LNCAP (cell line): ENCODE measurements around the gene CCRL2.

Experiments
- CTCF ChIP-seq: fragments of 450-650 bp; IDR thresholded peaks from 2 replicates; pipeline ENCODE4 v1.5.1; 2017; ENCODE audit warnings: mild to moderate bottlenecking

CCRL2 gene

DNA sequence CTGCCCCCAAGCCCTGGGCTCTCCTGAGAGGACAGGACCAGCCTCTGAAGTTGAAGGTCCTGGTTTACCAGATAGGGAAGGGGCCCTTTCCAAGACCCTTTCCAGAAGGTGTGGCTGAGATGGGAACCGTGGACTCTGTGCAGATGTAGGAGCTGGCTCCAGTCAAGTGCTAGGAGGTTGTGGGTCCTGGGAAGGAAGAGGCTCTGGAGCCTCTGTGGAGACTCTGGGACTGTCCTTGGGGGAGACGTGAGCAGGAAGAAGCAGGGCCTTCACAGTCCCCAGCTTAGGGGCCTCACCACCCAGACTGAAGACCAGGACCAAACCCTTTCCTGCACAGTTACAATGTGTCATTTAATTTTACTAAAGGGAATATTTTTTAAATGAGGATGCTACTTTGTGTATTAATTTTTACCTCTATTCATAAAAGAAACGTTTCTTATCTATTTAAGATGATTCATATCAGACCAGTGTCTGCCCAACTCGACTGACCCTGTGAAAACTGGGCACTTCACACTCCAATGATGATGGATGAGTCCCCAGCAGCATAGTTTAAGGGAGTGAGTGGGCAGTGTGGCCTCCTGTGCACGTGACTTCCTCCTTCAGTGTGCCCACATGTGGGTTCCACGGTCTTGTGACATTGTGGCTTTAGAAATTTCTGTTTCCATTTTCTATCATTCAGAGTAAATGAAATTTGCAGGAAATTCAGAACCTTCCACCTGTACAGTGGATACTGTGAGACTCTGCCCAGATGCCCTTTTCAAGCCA, 11.1 kb upstream of the CCRL2 start:
- no peak for TF ChIP-seq CTCF

DNA sequence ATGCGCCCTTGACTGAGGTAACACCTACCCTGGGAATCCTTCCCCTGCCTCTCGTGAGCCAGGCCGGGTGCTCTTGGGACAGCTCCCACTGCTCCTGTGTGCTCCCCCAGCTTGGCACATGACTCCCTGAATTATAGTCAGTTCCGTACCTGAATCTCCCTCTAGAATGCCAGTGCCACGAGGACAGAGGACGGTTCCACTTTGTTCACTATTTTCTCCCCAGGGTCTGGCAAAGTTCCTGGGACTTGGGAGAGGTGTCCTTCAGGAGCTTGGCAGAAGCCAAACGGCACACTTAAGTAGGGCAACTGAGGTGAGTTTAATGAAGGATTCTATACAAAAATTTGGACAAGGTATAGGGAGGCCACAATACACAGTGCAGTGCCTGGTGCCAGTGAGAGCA, 9.9 kb upstream of the CCRL2 start:
- no peak for TF ChIP-seq CTCF

DNA sequence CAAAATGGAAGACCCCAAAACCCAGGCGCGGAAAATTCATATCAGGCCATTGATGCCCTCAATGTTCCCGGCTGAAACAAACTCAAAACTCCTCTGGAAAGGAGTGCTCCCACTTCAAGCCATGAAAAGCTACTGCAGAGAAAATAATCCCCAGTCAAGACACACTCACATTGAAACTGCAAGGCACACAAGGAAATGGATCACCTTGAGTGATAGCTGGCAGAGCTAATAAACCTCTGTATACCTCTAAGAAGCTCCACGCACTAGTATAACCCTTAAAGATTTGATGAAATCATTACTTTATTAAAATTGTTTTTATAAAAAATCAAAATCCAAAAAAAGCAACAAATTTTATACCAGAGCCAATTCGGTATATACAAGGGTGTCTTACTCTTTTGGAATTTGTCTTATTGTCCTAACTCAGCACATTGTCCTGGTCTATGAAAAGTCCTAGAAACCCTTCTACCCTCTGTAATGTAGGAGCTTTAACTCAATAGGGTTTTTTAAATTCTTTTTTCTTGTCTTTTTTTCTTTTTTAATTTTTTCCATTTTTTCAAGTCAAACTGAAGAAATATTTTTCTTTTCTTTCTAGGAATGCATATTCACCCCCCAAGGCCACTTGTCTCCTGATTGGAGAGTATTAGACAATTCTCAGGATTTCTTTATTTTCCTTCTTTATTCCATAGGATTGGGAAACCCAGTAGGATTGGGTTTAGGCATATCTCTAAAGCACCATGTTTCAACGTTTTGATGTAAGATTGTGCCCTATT, 8.7 kb upstream of the CCRL2 start:
- no peak for TF ChIP-seq CTCF

- no peak for TF ChIP-seq CTCF
These were observed 8.0 kb upstream of the CCRL2 start for GRCh38 chr3:46399098-46399497.

GRCh38 chr3:46399557-46399956, 7.5 kb upstream of the CCRL2 start:
- no peak for TF ChIP-seq CTCF

DNA sequence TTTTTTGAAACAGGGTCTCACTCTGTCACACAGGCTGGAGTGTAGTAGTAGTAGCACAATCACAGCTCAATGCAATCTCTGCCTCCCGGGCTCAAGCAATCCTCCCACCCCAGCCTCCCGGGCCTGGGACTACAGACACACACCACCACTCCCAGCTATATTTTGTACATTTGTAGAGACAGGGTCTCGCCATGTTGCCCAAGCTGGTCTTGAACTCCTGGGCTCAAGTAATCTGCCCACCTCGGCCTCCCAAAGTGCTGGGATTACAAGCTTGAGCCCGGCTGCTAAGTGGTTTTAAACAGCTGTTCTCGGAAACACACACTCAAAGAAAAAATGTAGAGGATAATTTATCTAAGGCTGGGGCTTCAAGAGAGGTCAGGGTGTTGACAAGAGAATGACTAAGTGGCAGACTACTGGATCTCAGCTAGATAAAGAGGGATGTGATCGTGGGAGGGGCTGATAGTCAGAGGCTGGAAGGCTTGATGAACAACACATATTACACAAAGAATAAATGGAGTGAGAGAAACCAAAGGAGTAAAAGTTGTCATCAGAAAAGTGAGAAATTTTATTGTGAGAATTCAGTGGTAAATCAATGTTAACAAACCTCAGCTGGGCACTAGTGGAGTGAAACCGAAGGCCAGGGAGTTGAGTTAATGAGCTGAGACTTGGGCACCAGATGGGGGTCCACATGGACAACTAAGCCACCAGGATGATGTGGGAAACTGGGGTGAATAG, 6.9 kb upstream of the CCRL2 start:
- TF ChIP-seq CTCF = no peak

GRCh38 chr3:46400846-46401245, 6.2 kb upstream of the CCRL2 start:
- no peak for TF ChIP-seq CTCF
